ENCODE data around the gene SLC44A4.
A peak's percentile ranks its signal among the peaks of the same experiment; 100 is the strongest.
"Not testable (repeated sequence)": the region's sequence is repeated elsewhere in the genome, so short reads cannot be mapped to it uniquely, and the experiment has no call there.

Gene SLC44A4

DNA sequence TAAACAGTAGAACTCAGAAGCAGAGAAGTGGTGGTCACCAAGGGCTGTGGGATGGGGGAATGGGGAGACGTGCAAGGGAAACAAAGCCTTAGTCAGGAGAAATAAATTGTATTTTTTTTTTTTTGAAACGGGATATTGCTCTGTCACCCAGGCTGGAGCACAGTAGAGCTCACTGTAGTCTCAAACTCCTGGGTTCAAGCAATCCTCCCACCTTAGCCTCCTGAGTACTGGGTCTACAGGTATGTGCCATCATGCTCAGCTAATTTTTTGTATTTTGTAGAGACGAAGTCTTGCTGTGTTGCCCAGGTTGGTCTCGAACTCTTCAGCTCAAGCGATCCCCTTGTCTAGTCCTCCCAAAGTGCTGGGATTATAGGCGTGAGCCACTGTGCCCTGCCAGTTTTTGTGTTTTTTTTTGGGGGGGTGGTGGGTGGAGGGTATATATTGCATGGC, 47.9 kb downstream of the SLC44A4 start:
- peak overlapping the region; percentile 71 for H3K4me3 ChIP-seq (replicated peaks; ENCODE audit: low read depth, low read length)
- TF ChIP-seq, protein P1, sequence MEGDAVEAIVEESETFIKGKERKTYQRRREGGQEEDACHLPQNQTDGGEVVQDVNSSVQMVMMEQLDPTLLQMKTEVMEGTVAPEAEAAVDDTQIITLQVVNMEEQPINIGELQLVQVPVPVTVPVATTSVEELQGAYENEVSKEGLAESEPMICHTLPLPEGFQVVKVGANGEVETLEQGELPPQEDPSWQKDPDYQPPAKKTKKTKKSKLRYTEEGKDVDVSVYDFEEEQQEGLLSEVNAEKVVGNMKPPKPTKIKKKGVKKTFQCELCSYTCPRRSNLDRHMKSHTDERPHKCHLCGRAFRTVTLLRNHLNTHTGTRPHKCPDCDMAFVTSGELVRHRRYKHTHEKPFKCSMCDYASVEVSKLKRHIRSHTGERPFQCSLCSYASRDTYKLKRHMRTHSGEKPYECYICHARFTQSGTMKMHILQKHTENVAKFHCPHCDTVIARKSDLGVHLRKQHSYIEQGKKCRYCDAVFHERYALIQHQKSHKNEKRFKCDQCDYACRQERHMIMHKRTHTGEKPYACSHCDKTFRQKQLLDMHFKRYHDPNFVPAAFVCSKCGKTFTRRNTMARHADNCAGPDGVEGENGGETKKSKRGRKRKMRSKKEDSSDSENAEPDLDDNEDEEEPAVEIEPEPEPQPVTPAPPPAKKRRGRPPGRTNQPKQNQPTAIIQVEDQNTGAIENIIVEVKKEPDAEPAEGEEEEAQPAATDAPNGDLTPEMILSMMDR (IDR thresholded peaks at IDR 0.05; ENCODE audit: low read length, missing control alignments), result no peak
- DNase-seq (ENCODE audit: low read depth), result no peak

GRCh38 chr6:31829633-31830283, 49.0 kb downstream of the SLC44A4 start:
- TF ChIP-seq, protein P1 (IDR thresholded peaks at IDR 0.05; ENCODE audit: low read length, missing control alignments), result peak; percentile 35
- H3K4me3 ChIP-seq (replicated peaks; ENCODE audit: low read depth, low read length), result peak overlapping the region; percentile 71
- DNase-seq (ENCODE audit: low read depth), result peak; percentile 62

DNA sequence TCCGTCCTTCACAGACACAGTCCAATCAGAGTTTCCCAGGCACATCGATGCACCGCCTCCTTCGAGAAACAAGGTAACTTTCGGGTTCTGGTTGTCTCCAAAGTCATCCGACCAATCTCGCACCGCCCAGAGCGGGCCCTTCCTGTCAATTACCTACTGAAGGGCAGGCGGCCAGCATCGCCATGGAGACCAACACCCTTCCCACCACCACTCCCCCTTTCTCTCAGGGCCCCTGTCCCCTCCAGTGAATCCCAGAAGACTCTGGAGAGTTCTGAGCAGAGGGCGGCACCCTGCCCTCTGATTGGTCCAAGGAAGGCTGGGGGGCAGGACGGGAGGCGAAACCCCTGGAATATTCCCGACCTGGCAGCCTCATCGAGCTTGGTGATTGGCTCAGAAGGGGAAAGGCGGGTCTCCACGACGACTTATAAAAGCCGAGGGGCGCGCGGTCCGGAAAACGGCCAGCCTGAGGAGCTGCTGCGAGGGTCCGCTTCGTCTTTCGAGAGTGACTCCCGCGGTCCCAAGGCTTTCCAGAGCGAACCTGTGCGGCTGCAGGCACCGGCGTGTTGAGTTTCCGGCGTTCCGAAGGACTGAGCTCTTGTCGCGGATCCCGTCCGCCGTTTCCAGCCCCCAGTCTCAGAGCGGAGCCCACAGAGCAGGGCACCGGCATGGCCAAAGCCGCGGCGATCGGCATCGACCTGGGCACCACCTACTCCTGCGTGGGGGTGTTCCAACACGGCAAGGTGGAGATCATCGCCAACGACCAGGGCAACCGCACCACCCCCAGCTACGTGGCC, 51.3 kb downstream of the SLC44A4 start, which contains the start of gene HSPA1B:
Gene HSPA1B, plus strand, starts transcription at position 453 of the 794 bp plus-strand sequence. Its CDS starts 213 bp downstream, at position 666.
- peak within 1 kb of the TSS; percentile 76 for H3K4me3 ChIP-seq (replicated peaks; ENCODE audit: low read depth, low read length)
- peak; percentile 100 for DNase-seq (ENCODE audit: low read depth)
- TF ChIP-seq, protein P1 (IDR thresholded peaks at IDR 0.05; ENCODE audit: low read length, missing control alignments), result no peak

- DNase-seq (ENCODE audit: low read depth), result peak; percentile 92
- TF ChIP-seq, protein P1 (IDR thresholded peaks at IDR 0.05; ENCODE audit: low read length, missing control alignments), result no peak
- H3K4me3 ChIP-seq (replicated peaks; ENCODE audit: low read depth, low read length), result peak overlapping the region; percentile 52
Observed at GRCh38 chr6:31826793-31827285, 52.0 kb downstream of the SLC44A4 start.

- no peak for DNase-seq (ENCODE audit: low read depth)
- H3K4me3 ChIP-seq (replicated peaks; ENCODE audit: low read depth, low read length), result no peak overlapping the region
- TF ChIP-seq, protein P1 (IDR thresholded peaks at IDR 0.05; ENCODE audit: low read length, missing control alignments), result no peak
Observed at GRCh38 chr6:31825553-31825952, 53.2 kb downstream of the SLC44A4 start.

DNA sequence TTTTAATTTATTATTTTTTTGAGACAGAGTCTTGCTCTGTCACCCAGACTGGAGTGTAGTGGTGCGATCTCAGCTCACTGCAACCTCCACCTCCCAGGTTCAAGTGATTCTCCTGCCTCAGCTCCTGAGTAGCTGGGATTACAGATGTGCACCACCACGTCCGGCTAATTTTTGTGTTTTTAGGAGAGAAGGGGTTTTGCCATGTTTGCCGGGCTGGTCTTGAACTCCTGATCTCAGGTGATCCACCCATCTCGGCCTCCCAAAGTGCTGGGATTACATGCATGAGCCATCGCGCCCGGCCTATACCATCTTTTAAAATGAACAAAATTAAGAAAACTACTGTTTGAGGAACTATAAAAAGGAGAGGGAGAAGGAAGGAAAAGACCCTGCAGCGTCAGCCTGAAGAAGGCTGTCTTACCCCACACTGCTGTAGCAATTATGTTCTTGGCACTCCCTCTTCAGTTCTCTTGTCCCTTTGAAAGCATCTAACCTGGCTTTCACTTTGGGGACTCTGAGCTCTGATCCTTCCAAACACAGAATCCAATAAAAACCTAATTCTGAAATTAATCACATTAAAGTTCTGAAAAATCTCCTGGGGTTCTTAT, 55.1 kb downstream of the SLC44A4 start:
- not testable (repeated sequence) for DNase-seq (ENCODE audit: low read depth); H3K4me3 ChIP-seq (replicated peaks; ENCODE audit: low read depth, low read length)
